Measurements from ENCODE around the gene GSX2. TPM values are rescaled to one million over a fixed set of nuclear protein-coding genes. Genes with fewer than 3 reads are reported as not detected.

Gene GSX2
- polyA plus RNA-seq, 1 of the 3 experiments (the other 2 are of a cell fraction): 0.02 TPM

DNA sequence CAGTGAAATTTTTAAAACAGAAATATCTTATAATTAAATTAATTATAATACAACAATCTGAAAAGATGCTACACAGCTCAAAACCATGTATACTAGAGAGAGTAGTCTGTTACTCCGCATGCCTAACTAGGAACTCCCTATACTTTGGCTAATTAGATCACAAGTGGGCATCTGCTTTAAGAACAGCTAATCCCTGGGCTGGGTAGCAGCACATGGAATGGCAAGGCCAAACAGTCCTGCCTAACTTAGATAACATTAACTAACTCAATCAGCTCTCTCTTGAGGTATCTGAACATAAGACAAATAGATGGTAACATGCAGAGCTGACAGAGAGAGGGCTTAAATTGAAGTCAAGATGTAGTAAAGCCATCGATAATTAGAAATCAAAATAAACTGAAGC, 45.5 kb upstream of the GSX2 start:
- peaks cover 99% of the 10 kb centered on the region for H3K79me2 ChIP-seq (ENCODE audit: insufficient read depth)
- peaks cover 20% of the 10 kb centered on the region for H3F3A ChIP-seq (replicated peaks; ENCODE audit: insufficient read depth)
- no peak overlapping the region for H2AFZ ChIP-seq (ENCODE audit: low read depth)
- WGBS (ENCODE audit: low lambda C conversion rate): 84% methylated on average over 2 of the region's 2 CpGs
- no peaks in the 10 kb centered on the region for H3K27me3 ChIP-seq (ENCODE audit: insufficient read depth)
- peaks cover 7 to 12% of the 10 kb centered on the region in 2 experiments for H3K4me1 ChIP-seq (ENCODE audit: control insufficient read depth in 1 of 2, insufficient read depth in 2 of 2, low read depth in 1 of 2, low read length in 1 of 2)
- H3K4me3 ChIP-seq (ENCODE audit: low read depth in 2 of 2, low read length in 1 of 2): no peak overlapping the region
- peaks cover 1 to 16% of the 10 kb centered on the region in 2 experiments for H3K36me3 ChIP-seq (replicated peaks in 1 of 2; ENCODE audit: control insufficient read depth in 1 of 2, insufficient read depth in 2 of 2, low read length in 1 of 2)
- peak overlapping the region in 1 of 2 experiments; percentile 25; a peak in 1 of 4 replicates for H3K27ac ChIP-seq (ENCODE audit: low read depth in 2 of 2, low read length in 1 of 2)
- no peaks in the 10 kb centered on the region for H3K9me2 ChIP-seq
- no peaks in the 10 kb centered on the region for H3K9me3 ChIP-seq
- no peak overlapping the region for H3K4me2 ChIP-seq
- POLR2A ChIA-PET: no interaction called here
- DNase-seq: peak; percentile 14
- CTCF ChIA-PET: no interaction called here
- TF ChIP-seq MXI1 (IDR thresholded peaks at IDR 0.05; ENCODE audit: low read depth, low read length): 0 out of 2 replicates have a peak, but pooled peaks have one; percentile 24
- no peak for TF ChIP-seq EZH2phosphoT487 (IDR thresholded peaks at IDR 0.05; ENCODE audit: borderline replicate concordance, low read depth)
- H4K20me1 ChIP-seq (ENCODE audit: insufficient read depth): peaks cover 94% of the 10 kb centered on the region
- no peak overlapping the region for H3K9ac ChIP-seq

DNA sequence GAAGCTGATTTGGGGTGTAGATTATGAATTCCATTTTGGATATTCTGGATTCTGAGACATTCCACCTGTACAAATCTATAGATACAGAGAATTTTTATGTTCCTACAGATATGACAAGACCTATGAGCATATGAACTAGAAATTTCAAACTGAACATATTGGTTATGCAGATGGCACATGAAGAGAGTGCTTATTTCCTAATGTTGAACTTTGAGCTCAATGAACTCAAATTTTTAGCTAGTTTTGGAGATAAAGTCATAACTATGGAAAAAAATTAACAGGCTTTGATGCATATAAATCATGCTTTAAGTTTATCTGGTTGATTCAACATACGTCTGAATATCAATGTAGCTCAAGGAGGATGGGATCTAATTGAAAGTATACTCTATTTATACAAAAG, 44.5 kb upstream of the GSX2 start:
- no peak overlapping the region for H3K9ac ChIP-seq
- no peak overlapping the region for H2AFZ ChIP-seq (ENCODE audit: low read depth)
- no peaks in the 10 kb centered on the region for H3K9me2 ChIP-seq
- no peak for DNase-seq
- H3K36me3 ChIP-seq (replicated peaks in 1 of 2; ENCODE audit: control insufficient read depth in 1 of 2, insufficient read depth in 2 of 2, low read length in 1 of 2): peaks cover 9 to 23% of the 10 kb centered on the region in 2 experiments
- H3K27ac ChIP-seq (ENCODE audit: low read depth in 2 of 2, low read length in 1 of 2): no peak overlapping the region
- no peaks in the 10 kb centered on the region for H3K27me3 ChIP-seq (ENCODE audit: insufficient read depth)
- peaks cover 99% of the 10 kb centered on the region for H3K79me2 ChIP-seq (ENCODE audit: insufficient read depth)
- 94% methylated on average over 1 of the region's 1 CpG for WGBS (ENCODE audit: low lambda C conversion rate)
- peaks cover 7 to 12% of the 10 kb centered on the region in 2 experiments for H3K4me1 ChIP-seq (ENCODE audit: control insufficient read depth in 1 of 2, insufficient read depth in 2 of 2, low read depth in 1 of 2, low read length in 1 of 2)
- TF ChIP-seq RXRA (IDR thresholded peaks at IDR 0.05; ENCODE audit: borderline replicate concordance, low read depth) (no peak), RFX5 (IDR thresholded peaks at IDR 0.05; ENCODE audit: low read length) (no peak), POLR2AphosphoS5 (IDR thresholded peaks at IDR 0.05; ENCODE audit: low read depth, low read length) (no peak), ELF1 (IDR thresholded peaks at IDR 0.05) (no peak), MXI1 (IDR thresholded peaks at IDR 0.05; ENCODE audit: low read depth, low read length) (no peak)
- TF ChIP-seq, protein P1, sequence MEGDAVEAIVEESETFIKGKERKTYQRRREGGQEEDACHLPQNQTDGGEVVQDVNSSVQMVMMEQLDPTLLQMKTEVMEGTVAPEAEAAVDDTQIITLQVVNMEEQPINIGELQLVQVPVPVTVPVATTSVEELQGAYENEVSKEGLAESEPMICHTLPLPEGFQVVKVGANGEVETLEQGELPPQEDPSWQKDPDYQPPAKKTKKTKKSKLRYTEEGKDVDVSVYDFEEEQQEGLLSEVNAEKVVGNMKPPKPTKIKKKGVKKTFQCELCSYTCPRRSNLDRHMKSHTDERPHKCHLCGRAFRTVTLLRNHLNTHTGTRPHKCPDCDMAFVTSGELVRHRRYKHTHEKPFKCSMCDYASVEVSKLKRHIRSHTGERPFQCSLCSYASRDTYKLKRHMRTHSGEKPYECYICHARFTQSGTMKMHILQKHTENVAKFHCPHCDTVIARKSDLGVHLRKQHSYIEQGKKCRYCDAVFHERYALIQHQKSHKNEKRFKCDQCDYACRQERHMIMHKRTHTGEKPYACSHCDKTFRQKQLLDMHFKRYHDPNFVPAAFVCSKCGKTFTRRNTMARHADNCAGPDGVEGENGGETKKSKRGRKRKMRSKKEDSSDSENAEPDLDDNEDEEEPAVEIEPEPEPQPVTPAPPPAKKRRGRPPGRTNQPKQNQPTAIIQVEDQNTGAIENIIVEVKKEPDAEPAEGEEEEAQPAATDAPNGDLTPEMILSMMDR (IDR thresholded peaks at IDR 0.05): no peak
- TF ChIP-seq, protein P2, sequence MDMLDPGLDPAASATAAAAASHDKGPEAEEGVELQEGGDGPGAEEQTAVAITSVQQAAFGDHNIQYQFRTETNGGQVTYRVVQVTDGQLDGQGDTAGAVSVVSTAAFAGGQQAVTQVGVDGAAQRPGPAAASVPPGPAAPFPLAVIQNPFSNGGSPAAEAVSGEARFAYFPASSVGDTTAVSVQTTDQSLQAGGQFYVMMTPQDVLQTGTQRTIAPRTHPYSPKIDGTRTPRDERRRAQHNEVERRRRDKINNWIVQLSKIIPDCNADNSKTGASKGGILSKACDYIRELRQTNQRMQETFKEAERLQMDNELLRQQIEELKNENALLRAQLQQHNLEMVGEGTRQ (IDR thresholded peaks at IDR 0.05; ENCODE audit: borderline replicate concordance, low read depth, low read length): no peak
- TF ChIP-seq, protein P3, sequence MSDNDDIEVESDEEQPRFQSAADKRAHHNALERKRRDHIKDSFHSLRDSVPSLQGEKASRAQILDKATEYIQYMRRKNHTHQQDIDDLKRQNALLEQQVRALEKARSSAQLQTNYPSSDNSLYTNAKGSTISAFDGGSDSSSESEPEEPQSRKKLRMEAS (IDR thresholded peaks at IDR 0.05; ENCODE audit: low read depth): no peak
- peaks cover 94% of the 10 kb centered on the region for H4K20me1 ChIP-seq (ENCODE audit: insufficient read depth)
- peaks cover 14% of the 10 kb centered on the region for H3F3A ChIP-seq (replicated peaks; ENCODE audit: insufficient read depth)
- H3K4me3 ChIP-seq (ENCODE audit: low read depth in 2 of 2, low read length in 1 of 2): no peak overlapping the region
- H3K9me3 ChIP-seq: no peaks in the 10 kb centered on the region
- H3K4me2 ChIP-seq: no peak overlapping the region
- ChIA-PET POLR2A (no interaction called here), CTCF (interaction anchor here (0.5 to 1.9 kb wide), 2 partner anchors 65 to 1211 kb away, joined by 3 to 4 read pairs; no protein-coding TSS in a partner anchor)
